Gastroesophageal sphincter (tissue), 3 donors: ENCODE data around the gene PRR11.

Experiments
- CTCF ChIP-seq, 4 experiments: fragments of 200-600 bp in 2 of 4; fragments of 450-650 bp in 2 of 4; sonication (generic) in 1 of 4; IDR thresholded peaks; one replicate each; pipeline ENCODE4 v1.5.1; 2017 to 2019; ENCODE audit warnings: antibody characterized with exemption in 4 of 4, mild to moderate bottlenecking in 2 of 4, moderate library complexity in 2 of 4
- EP300 ChIP-seq: sonication (generic); formaldehyde crosslinking; IDR thresholded peaks from one replicate; pipeline ENCODE4 v1.6.1; 2017; ENCODE audit warnings: antibody characterized with exemption, mild to moderate bottlenecking
- POLR2A ChIP-seq, 2 donors: fragments of 450-650 bp; IDR thresholded peaks; one replicate each; pipeline ENCODE4 v1.6.1; 2017; ENCODE audit warnings: antibody characterized with exemption in 2 of 2, mild to moderate bottlenecking in 2 of 2, moderate library complexity in 1 of 2
- POLR2AphosphoS5 ChIP-seq: sonication (generic); formaldehyde crosslinking; IDR thresholded peaks from one replicate; pipeline ENCODE4 v1.6.1; 2017; ENCODE audit warnings: antibody characterized with exemption

- no peak for TF ChIP-seq POLR2AphosphoS5
- TF ChIP-seq CTCF (IDR thresholded peaks at IDR 0.05), result no peak
- TF ChIP-seq EP300, result no peak
- TF ChIP-seq POLR2A (IDR thresholded peaks at IDR 0.05), result no peak
Measured at GRCh38 chr17:59161477-59161876, 5.9 kb downstream of the PRR11 start.
